Activated naive CD8-positive, alpha-beta T cell treated with anti-CD3 and anti-CD28 coated beads for 36 hours (primary cell): ENCODE results near the gene CCN2. TPM values are rescaled to one million over a fixed set of nuclear protein-coding genes. Genes with fewer than 3 reads are reported as not detected.
A peak's percentile ranks its signal among the peaks of the same experiment; 100 is the strongest.
"Not testable (repeated sequence)": the region's sequence is repeated elsewhere in the genome, so short reads cannot be mapped to it uniquely, and the experiment has no call there.

ENCODE experiments used
- DNase-seq: peaks from one replicate; pipeline ENCODE4 v3.0.0; 2021
- H3K27ac Mint-ChIP-seq: one replicate; pipeline ENCODE4 v1.8.0; 2022; ENCODE audit warnings: mild to moderate bottlenecking, moderate library complexity, mixed read lengths
- H3K27me3 Mint-ChIP-seq: one replicate; pipeline ENCODE4 v1.8.0; 2022; ENCODE audit warnings: mild to moderate bottlenecking, mixed read lengths
- H3K36me3 Mint-ChIP-seq: one replicate; pipeline ENCODE4 v1.8.0; 2021; ENCODE audit warnings: mild to moderate bottlenecking, mixed read lengths
- H3K4me1 Mint-ChIP-seq: one replicate; pipeline ENCODE4 v1.8.0; 2021; ENCODE audit warnings: mixed read lengths
- H3K4me3 Mint-ChIP-seq: one replicate; pipeline ENCODE4 v1.8.0; 2022; ENCODE audit warnings: mild to moderate bottlenecking, moderate library complexity, mixed read lengths
- H3K9me3 Mint-ChIP-seq: one replicate; pipeline ENCODE4 v1.8.0; 2022; ENCODE audit warnings: mixed read lengths
- total RNA-seq, 2 experiments: library from RNA; stranded (reverse); gene quantifications; one replicate each; pipeline ENCODE4 v1.2.3, GENCODE V29; 2021

The CCN2 gene
- total RNA-seq, 2 experiments from 2014 or later = not detected

DNA sequence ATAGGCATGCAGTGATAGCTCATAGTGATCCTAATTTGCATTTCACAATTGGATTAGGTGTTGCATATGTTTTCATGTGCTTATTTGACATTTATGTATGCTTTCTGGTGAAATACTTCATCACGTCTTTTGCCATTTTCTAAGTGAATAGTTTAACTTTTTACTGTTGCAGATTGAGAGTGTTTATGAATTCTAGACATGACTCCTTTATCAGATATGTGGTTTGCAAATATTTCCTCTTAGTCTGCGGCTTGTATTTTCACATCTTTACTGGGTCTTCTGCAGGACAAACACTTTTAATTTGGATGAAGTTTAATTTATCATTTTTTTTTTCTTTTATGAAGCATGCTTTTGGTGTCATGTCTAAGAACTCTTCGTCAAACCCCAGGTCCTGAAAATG lies 39.2 kb downstream of the CCN2 start:
- no peaks in the 10 kb centered on the region for H3K9me3 Mint-ChIP-seq
- H3K4me1 Mint-ChIP-seq = peaks cover 14% of the 10 kb centered on the region
- no peak overlapping the region for H3K27ac Mint-ChIP-seq
- no peak for DNase-seq
- H3K4me3 Mint-ChIP-seq = no peak overlapping the region
- peaks cover 63% of the 10 kb centered on the region for H3K27me3 Mint-ChIP-seq
- H3K36me3 Mint-ChIP-seq = peaks cover 5% of the 10 kb centered on the region

DNA sequence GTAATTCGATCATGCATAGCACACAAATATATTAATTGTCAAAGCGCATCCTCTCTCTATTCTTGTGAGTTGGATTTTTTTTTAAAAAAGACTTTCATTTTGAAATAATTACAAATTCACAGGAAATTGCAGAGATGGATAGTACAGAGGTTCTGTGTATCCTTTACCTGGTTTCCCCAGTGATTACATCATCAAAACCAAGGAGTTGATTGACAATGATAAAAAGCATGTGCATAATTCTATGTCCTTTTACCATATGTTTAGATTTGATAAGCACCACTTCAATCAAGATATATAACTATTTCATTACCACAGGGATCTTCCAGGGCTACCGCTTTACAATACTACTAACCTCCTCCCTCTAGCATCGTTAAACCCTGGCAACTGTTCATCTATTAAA lies 40.2 kb downstream of the CCN2 start:
- no peaks in the 10 kb centered on the region for H3K9me3 Mint-ChIP-seq
- no peaks in the 10 kb centered on the region for H3K36me3 Mint-ChIP-seq
- no peak overlapping the region for H3K4me3 Mint-ChIP-seq
- H3K4me1 Mint-ChIP-seq = peaks cover 7% of the 10 kb centered on the region
- DNase-seq = no peak
- no peak overlapping the region for H3K27ac Mint-ChIP-seq
- peaks cover 55% of the 10 kb centered on the region for H3K27me3 Mint-ChIP-seq

DNA sequence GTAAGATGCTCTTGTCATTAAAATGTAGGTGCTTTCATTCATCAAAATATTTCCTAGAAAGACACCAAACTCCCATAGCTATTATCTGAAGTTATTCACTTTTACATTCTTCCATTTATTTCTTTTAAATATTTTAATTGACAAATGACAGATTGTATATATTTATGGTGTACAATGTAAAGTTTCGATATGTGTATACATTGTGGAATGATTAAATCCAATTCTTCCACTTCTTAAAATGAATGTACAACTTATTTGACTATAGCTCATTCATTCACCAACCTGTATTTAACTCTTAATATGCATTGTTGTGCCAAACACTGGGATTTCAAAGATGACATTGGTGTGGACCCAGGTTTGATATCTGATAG lies 41.0 kb downstream of the CCN2 start:
- no peak for DNase-seq
- H3K27me3 Mint-ChIP-seq = peaks cover 48% of the 10 kb centered on the region
- peaks cover 7% of the 10 kb centered on the region for H3K4me1 Mint-ChIP-seq
- H3K36me3 Mint-ChIP-seq = no peaks in the 10 kb centered on the region
- no peaks in the 10 kb centered on the region for H3K9me3 Mint-ChIP-seq
- no peak overlapping the region for H3K27ac Mint-ChIP-seq
- no peak overlapping the region for H3K4me3 Mint-ChIP-seq

DNA sequence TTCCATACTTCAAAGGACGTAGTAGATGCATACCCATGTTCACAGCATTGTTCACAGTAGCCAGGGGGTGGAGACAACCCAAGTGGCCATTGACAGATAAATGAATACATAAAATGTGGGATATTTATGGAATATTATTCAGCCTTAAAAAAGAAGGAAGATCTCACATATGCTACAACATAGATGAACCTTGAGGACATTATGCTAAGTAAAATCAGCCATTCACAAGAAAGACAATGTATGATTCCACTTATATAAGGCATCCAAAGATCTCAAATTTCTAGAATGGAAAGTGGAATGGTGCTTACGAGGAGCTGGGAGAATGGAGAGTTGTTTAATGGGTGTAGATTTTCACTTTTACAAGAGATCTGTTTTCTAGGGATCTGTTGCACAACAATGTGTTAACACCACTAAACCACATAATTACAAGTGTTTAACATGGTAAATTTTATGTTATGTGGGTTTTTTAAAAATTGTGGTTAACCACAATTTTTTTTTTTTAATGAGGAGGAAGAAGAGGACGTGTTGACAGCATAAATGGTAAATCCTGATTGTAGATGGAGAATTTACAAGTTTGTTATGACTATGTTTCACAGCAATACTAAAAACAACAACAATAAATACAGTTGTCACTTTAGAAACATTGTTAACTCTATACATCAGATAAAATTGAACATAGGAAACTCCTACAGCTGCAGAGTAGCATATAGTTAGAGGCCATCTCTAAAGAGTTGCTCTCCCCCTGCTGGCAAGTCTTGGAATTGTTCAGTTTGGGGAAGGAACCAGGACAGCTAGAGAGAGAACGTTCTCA lies 41.6 kb downstream of the CCN2 start:
- Mint-ChIP-seq H3K9me3 (no peaks in the 10 kb centered on the region), H3K27me3 (peaks cover 44% of the 10 kb centered on the region), H3K4me1 (peaks cover 4% of the 10 kb centered on the region), H3K36me3 (no peaks in the 10 kb centered on the region), H3K27ac (no peak overlapping the region), H3K4me3 (no peak overlapping the region)
- DNase-seq = peak; percentile 58

DNA sequence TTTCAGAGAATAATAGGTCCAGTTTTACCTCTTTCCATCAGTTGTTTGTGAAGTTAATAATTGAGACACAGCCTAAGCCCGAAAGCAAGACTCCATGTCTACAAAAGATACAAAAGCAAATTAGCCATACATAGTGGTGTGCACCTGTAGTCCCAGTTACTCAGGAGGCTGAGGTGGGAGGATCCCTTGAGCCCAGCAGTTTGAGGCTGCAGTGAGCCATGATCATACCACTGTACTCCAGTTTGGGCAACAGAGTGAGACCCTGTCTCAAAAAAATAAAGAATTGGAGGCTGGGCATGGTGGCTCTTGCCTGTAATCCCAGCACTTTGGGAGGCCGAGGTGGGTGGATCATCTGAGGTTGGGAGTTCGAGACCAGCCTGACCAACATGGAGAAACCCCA lies 42.4 kb downstream of the CCN2 start:
- not testable (repeated sequence) for H3K27ac Mint-ChIP-seq, H3K4me3 Mint-ChIP-seq, DNase-seq, H3K36me3 Mint-ChIP-seq, H3K4me1 Mint-ChIP-seq, H3K9me3 Mint-ChIP-seq
- peaks cover 43% of the 10 kb centered on the region for H3K27me3 Mint-ChIP-seq

DNA sequence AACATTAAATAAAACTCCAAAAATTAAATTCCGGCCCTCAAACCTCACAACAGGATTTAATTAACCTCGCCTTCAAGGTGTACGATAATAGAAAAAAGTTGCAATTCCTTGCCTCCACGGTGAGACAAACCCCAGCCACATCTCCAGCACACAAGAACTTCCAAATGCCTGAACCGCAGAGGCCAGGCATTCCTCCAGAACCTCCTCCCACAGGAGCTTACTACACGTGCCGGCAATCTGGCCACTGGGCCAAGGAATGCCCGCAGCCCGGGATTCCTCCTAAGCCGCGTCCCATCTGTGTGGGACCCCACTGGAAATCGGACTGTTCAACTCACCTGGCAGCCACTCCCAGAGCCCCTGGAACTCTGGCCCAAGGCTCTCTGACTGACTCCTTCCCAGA lies 47.4 kb downstream of the CCN2 start:
- H3K4me1 Mint-ChIP-seq, H3K9me3 Mint-ChIP-seq, DNase-seq, H3K27ac Mint-ChIP-seq, H3K4me3 Mint-ChIP-seq, H3K36me3 Mint-ChIP-seq: not testable (repeated sequence)
- peaks cover 16% of the 10 kb centered on the region for H3K27me3 Mint-ChIP-seq

DNA sequence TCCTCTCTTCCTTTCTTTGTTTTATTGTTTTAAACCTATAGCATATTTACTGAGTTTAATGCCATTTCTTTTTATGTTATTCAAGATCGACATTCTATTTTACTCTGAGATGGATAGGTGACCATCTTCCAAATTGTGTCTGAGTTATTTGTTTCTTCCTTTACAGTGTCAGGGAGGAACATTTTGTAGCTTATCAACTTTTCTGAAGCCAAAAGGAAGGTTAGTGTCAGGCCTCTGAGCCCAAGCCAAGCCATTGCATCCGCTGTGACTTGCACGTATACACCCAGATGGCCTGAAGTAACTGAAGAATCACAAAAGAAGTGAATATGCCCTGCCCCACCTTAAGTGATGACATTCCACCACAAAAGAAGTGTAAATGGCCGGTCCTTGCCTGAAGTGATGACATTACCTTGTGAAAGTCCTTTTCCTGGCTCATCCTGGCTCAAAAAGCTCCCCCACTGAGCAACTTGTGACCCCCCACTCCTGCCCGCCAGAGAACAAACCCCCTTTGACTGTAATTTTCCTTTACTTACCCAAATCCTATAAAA lies 49.8 kb downstream of the CCN2 start:
- H3K27ac Mint-ChIP-seq, H3K36me3 Mint-ChIP-seq, DNase-seq, H3K4me1 Mint-ChIP-seq, H3K4me3 Mint-ChIP-seq: not testable (repeated sequence)
- Mint-ChIP-seq H3K9me3 (peaks cover 11% of the 10 kb centered on the region), H3K27me3 (peaks cover 14% of the 10 kb centered on the region)

DNA sequence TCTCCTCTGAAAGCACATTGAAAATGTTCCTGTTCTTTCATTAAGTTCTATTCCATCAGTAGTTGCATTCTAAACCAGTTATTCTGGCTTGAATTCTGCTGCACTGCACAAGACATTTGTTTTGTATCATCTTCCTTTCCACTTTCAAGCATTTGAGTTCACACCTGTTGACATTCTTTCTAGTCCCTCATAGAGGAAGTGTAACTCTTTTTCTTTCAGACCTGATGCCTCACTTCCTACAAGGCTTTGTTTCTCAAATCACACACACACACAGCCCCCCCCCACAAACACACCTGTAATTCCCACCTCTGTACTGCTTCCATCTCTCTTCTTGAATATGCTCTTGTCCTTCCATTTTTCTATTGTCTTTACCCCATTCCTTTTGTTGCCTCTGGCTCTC lies 50.9 kb downstream of the CCN2 start:
- Mint-ChIP-seq H3K27me3 (peaks cover 15% of the 10 kb centered on the region), H3K36me3 (no peaks in the 10 kb centered on the region), H3K4me3 (no peak overlapping the region), H3K27ac (no peak overlapping the region), H3K4me1 (no peaks in the 10 kb centered on the region), H3K9me3 (peaks cover 11% of the 10 kb centered on the region)
- DNase-seq = no peak

DNA sequence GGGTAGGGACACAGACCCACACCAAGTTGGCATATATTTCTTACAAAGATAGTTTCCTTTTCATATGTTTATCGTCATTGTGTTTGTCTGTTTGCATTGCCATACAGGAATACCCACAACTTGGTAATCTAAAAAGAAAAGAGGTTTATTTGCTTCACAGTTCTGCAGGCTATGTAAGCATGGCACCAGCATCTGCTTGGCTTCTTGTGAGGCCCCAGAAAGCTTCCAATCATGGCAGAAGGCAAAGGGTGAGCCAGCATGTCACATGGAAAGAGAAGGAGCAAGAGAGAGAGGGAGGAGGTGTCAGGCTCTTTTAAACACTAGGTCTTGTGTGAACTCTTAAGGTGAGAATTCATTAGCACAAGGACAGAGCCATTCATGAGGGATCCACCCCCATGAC lies 52.5 kb downstream of the CCN2 start:
- peaks cover 23% of the 10 kb centered on the region for H3K27me3 Mint-ChIP-seq
- H3K4me1 Mint-ChIP-seq = no peaks in the 10 kb centered on the region
- DNase-seq = no peak
- no peak overlapping the region for H3K4me3 Mint-ChIP-seq
- H3K36me3 Mint-ChIP-seq = no peaks in the 10 kb centered on the region
- H3K9me3 Mint-ChIP-seq = peaks cover 11% of the 10 kb centered on the region
- no peak overlapping the region for H3K27ac Mint-ChIP-seq

Other genes starting within 250 kb of the CCN2 start
- gene OR2A4, start 250.0 kb downstream of the CCN2 start, total RNA-seq = not detected
- not detected for gene CTAGE9, start 240.4 kb downstream of the CCN2 start, total RNA-seq
- under 1 TPM; 0.19 to 0.22 TPM for gene ENPP1, start 143.4 kb downstream of the CCN2 start, total RNA-seq